Endothelial cell of umbilical vein (primary cell): ENCODE measurements around the gene AZGP1. TPM values are rescaled to one million over a fixed set of nuclear protein-coding genes. Genes with fewer than 3 reads are reported as not detected.

Experiments
- BruUV-seq: library from RNA; stranded (reverse); fragments of 400-500 nt; replicated peaks from 2 replicates; lab custom pipeline; 2021; lab: Mats Ljungman, UMichigan
- CTCF ChIA-PET: fragments of 300-600, 350-600 bp; sonication (Branson Sonifier 250); formaldehyde crosslinking; loops from one replicate; lab custom pipeline; 2021; ENCODE audit warnings: antibody characterized with exemption, inconsistent platforms; lab: Charles Lee
- POLR2A ChIA-PET: fragments of 300-600, 350-600 bp; sonication (Branson Sonifier 250); formaldehyde crosslinking; loops from one replicate; lab custom pipeline; 2021; ENCODE audit warnings: antibody characterized with exemption, inconsistent platforms; lab: Charles Lee
- DNase-seq: peaks from one replicate; pipeline ENCODE4 v3.0.0-alpha.2; 2011; ENCODE audit warnings: low read depth, low spot score
- FAIRE-seq: peaks from 2 replicates; lab custom pipeline; 2011; peaks lifted over from hg19 to GRCh38; lab: Jason Lieb, UNC
- H2AFZ ChIP-seq: 2 replicates; pipeline ENCODE4 v1.6.0; 2012; ENCODE audit warnings: low read depth, low read length, control low read depth, inconsistent platforms
- H3K27ac ChIP-seq: 2 replicates; pipeline ENCODE4 v1.5.1; 2011; ENCODE audit warnings: low read depth, mild to moderate bottlenecking, control low read depth, low read length, moderate library complexity; ENCODE audit not compliant: insufficient read depth
- H3K27me3 ChIP-seq, 2 experiments: 2 replicates each; pipeline versions ENCODE4 v1.6.0 to v1.6.1; 2011; ENCODE audit warnings: low read length in 2 of 2, mixed read lengths in 1 of 2; ENCODE audit not compliant: control insufficient read depth in 2 of 2, insufficient read depth in 2 of 2
- H3K36me3 ChIP-seq, 2 experiments: 2 replicates in 1 of 2; 3 replicates in 1 of 2; pipeline ENCODE4 v1.5.1; 2011; ENCODE audit warnings: low read length in 2 of 2, mild to moderate bottlenecking in 1 of 2, moderate library complexity in 1 of 2; ENCODE audit not compliant: control insufficient read depth in 2 of 2, insufficient read depth in 2 of 2; ENCODE audit errors: extremely low read depth in 1 of 2
- H3K4me1 ChIP-seq: 3 replicates; pipeline ENCODE4 v1.5.1; 2011; ENCODE audit warnings: mild to moderate bottlenecking, low read length; ENCODE audit not compliant: control insufficient read depth, insufficient read depth; ENCODE audit errors: extremely low read depth
- H3K4me2 ChIP-seq: 2 replicates; pipeline ENCODE4 v1.6.1; 2011; ENCODE audit warnings: low read length, control low read depth, mixed read lengths; ENCODE audit not compliant: insufficient read depth
- H3K4me3 ChIP-seq, 3 experiments: fragments of 200-600 bp in 1 of 3; sonication (generic), shearing (Covaris generic) in 1 of 3; replicated peaks in 1 of 3; 2 replicates each; pipeline ENCODE4 v1.5.1; 2011 to 2016; ENCODE audit warnings: control low read depth in 3 of 3, low read length in 3 of 3, mild to moderate bottlenecking in 2 of 3, inconsistent platforms in 1 of 3, low read depth in 1 of 3, moderate library complexity in 1 of 3; ENCODE audit not compliant: insufficient read depth in 1 of 3
- H3K79me2 ChIP-seq: 2 replicates; pipeline ENCODE4 v1.6.0; 2012; ENCODE audit warnings: low read length, inconsistent platforms; ENCODE audit not compliant: control insufficient read depth, insufficient read depth
- H3K9ac ChIP-seq: replicated peaks from 2 replicates; pipeline ENCODE3; 2011; ENCODE audit warnings: low read length, control low read depth; ENCODE audit not compliant: insufficient read depth; ENCODE audit errors: extremely low read depth
- H3K9me1 ChIP-seq: replicated peaks from 3 replicates; pipeline ENCODE4 v1.6.0; 2011; ENCODE audit warnings: mild to moderate bottlenecking, low read length; ENCODE audit not compliant: control insufficient read depth, insufficient read depth; ENCODE audit errors: extremely low read depth
- H3K9me3 ChIP-seq: replicated peaks from 2 replicates; pipeline ENCODE4 v1.5.1; 2012; ENCODE audit warnings: low read length, inconsistent platforms; ENCODE audit not compliant: control insufficient read depth, insufficient read depth
- H4K20me1 ChIP-seq: replicated peaks from 2 replicates; pipeline ENCODE3; 2011; ENCODE audit warnings: mild to moderate bottlenecking, low read length; ENCODE audit not compliant: control insufficient read depth, insufficient read depth; ENCODE audit errors: extremely low read depth
- CTCF ChIP-seq, 2 donors: IDR thresholded peaks; 1 replicate in 1 of 2; 2 replicates in 1 of 2; pipeline ENCODE4 v1.5.1; 2011; ENCODE audit warnings: low read length in 2 of 2, mild to moderate bottlenecking in 2 of 2, moderate library complexity in 2 of 2, control low read depth in 1 of 2, inconsistent platforms in 1 of 2, low read depth in 1 of 2; ENCODE audit not compliant: insufficient read depth in 1 of 2; ENCODE audit errors: extremely low read depth in 1 of 2
- EZH2 ChIP-seq: IDR thresholded peaks from 2 replicates; pipeline ENCODE4 v1.6.1; 2012; ENCODE audit warnings: borderline replicate concordance, low read depth, mild to moderate bottlenecking, moderate library complexity, low read length, inconsistent platforms; ENCODE audit not compliant: severe bottlenecking
- FOS ChIP-seq: IDR thresholded peaks from 2 replicates; pipeline ENCODE4 v1.6.1; 2011; ENCODE audit warnings: mild to moderate bottlenecking, low read length, moderate library complexity, borderline replicate concordance; ENCODE audit not compliant: insufficient read depth
- GATA2 ChIP-seq: IDR thresholded peaks from 2 replicates; pipeline ENCODE4 v1.7.0; 2011; ENCODE audit warnings: low read depth, mild to moderate bottlenecking, moderate library complexity, mixed read lengths, low read length; ENCODE audit not compliant: insufficient read length, insufficient read depth
- JUN ChIP-seq: IDR thresholded peaks from 2 replicates; pipeline ENCODE4 v1.6.1; 2011; ENCODE audit warnings: borderline replicate concordance, low read depth; ENCODE audit not compliant: insufficient read length, insufficient read depth
- MAX ChIP-seq: IDR thresholded peaks from 2 replicates; pipeline ENCODE4 v1.6.1; 2011; ENCODE audit not compliant: insufficient read depth, insufficient read length
- MYC ChIP-seq: IDR thresholded peaks from one replicate; pipeline ENCODE4 v1.6.1; 2011; ENCODE audit warnings: mild to moderate bottlenecking, low read depth, low read length
- POLR2A ChIP-seq: IDR thresholded peaks from 2 replicates; pipeline ENCODE4 v1.6.1; 2012; ENCODE audit warnings: low read depth, mild to moderate bottlenecking, control low read depth, low read length
- POLR2AphosphoS5 ChIP-seq: IDR thresholded peaks from 2 replicates; pipeline ENCODE4 v1.6.1; 2012; ENCODE audit warnings: low read depth, mild to moderate bottlenecking, control low read depth, low read length, moderate library complexity; ENCODE audit not compliant: insufficient read depth
- dilution Hi-C: fragments of 300-500 bp; cut with MboI; formaldehyde crosslinking; loops from one replicate; pipeline ENCODE4 v1.15.0; 2019; ENCODE audit warnings: low sequenced_read_pairs; ENCODE audit not compliant: extremely low pct_ligation_motif_present
- intact Hi-C: fragments of 100-400 bp; cut with micrococcal nuclease; formaldehyde crosslinking; loops from one replicate; pipeline ENCODE4 v1.10.0; 2022
- polyA plus RNA-seq, 4 experiments: library from polyadenylated mRNA; depleted of rRNA in 3 of 4; stranded (reverse) in 3 of 4; unstranded in 1 of 4; fragments of >200 nt; gene quantifications; 2 replicates each; pipeline versions ENCODE4 v1.2.1 to v1.2.3, GENCODE V29; 2011 to 2012; ENCODE audit warnings: missing spikeins in 1 of 4
- total RNA-seq: library from RNA; stranded (reverse); gene quantifications from 2 replicates; pipeline ENCODE4 v1.2.3, GENCODE V29; 2021

The AZGP1 gene
- total and polyA plus RNA-seq, 2 donors (not counting 3 experiments of a cell fraction or from before 2014, with no cell fraction given): not detected

GRCh38 chr7:100023526-100023925 is 47.7 kb upstream of the AZGP1 start:
- POLR2A ChIA-PET: no interaction called here

GRCh38 chr7:100022621-100023020 is 46.8 kb upstream of the AZGP1 start:
- H3K36me3 ChIP-seq: peaks cover 11 to 15% of the 10 kb centered on the region in 2 experiments
- CTCF ChIA-PET: interaction anchor here (0.7 kb wide), 1 partner anchor 40 kb away, joined by 3 read pairs; no protein-coding TSS in a partner anchor

More at GRCh38 chr7:100023526-100023925, 47.7 kb upstream of the AZGP1 start:
- Histone ChIP-seq H3K4me3 (no peak overlapping the region), H3K4me1 (no peaks in the 10 kb centered on the region), H3K27ac (no peak overlapping the region), H3K9me1 (no peaks in the 10 kb centered on the region), H3K9ac (no peak overlapping the region), H3K79me2 (peaks cover 24% of the 10 kb centered on the region), H3K27me3 (no peaks in the 10 kb centered on the region), H2AFZ (no peak overlapping the region), H3K36me3 (peaks cover 10 to 15% of the 10 kb centered on the region in 2 experiments), H3K4me2 (no peak overlapping the region), H3K9me3 (no peaks in the 10 kb centered on the region), H4K20me1 (no peaks in the 10 kb centered on the region)
- CTCF ChIA-PET: interaction anchor here (1.3 kb wide), 1 partner anchor 11 kb away, joined by 3 read pairs; no protein-coding TSS in a partner anchor
- intact Hi-C loops: no loop called here
- no peak for DNase-seq
- BruUV-seq: no TSS peak
- dilution Hi-C loops: no loop called here
- no peak for TF ChIP-seq CTCF (IDR thresholded peaks at IDR 0.05; ENCODE audit: extremely low read depth in 1 of 2, insufficient read depth in 1 of 2, low read depth in 1 of 2, low read length in 2 of 2)
- no peak for TF ChIP-seq MYC
- no peak for TF ChIP-seq POLR2AphosphoS5
- no peak for FAIRE-seq

More at GRCh38 chr7:100022621-100023020, 46.8 kb upstream of the AZGP1 start:
- intact Hi-C loops: no loop called here
- POLR2A ChIA-PET: no interaction called here
- Histone ChIP-seq H3K9me3 (no peaks in the 10 kb centered on the region), H3K4me1 (no peaks in the 10 kb centered on the region), H3K9me1 (no peaks in the 10 kb centered on the region), H2AFZ (no peak overlapping the region), H4K20me1 (no peaks in the 10 kb centered on the region), H3K4me3 (no peak overlapping the region), H3K27ac (no peak overlapping the region), H3K4me2 (no peak overlapping the region), H3K27me3 (no peaks in the 10 kb centered on the region), H3K79me2 (peaks cover 30% of the 10 kb centered on the region), H3K9ac (no peak overlapping the region)
- TF ChIP-seq FOS: no peak
- no peak for TF ChIP-seq CTCF (IDR thresholded peaks at IDR 0.05; ENCODE audit: extremely low read depth in 1 of 2, insufficient read depth in 1 of 2, low read depth in 1 of 2, low read length in 2 of 2)
- TF ChIP-seq POLR2AphosphoS5: no peak
- no peak for TF ChIP-seq POLR2A
- no peak for TF ChIP-seq MAX
- no peak for TF ChIP-seq JUN
- no peak for TF ChIP-seq GATA2
- TF ChIP-seq MYC: no peak
- no peak for TF ChIP-seq EZH2
- dilution Hi-C loops: no loop called here
- DNase-seq: no peak
- no TSS peak for BruUV-seq
- no peak for FAIRE-seq
